Left lung (tissue), 10 donors: ENCODE data around the gene BEND5. TPM values are rescaled to one million over a fixed set of nuclear protein-coding genes. Genes with fewer than 3 reads are reported as not detected.

ENCODE experiments used
- ATAC-seq: fragments of 200-7000 bp; cut with Tn5 transposase; one replicate; pipeline ENCODE4 v1.9.1; 2020; ENCODE audit warnings: moderate library complexity
- DNase-seq, 4 donors: peaks; one replicate each; pipeline ENCODE4 v3.0.0-alpha.2; 2013 to 2020
- H3K27ac ChIP-seq, 2 donors: fragments of 200-600 bp; sonication (generic) in 1 of 2; one replicate each; pipeline versions ENCODE4 v1.5.0 to v1.8.0; 2020 to 2021
- H3K27me3 ChIP-seq, 2 donors: fragments of 200-600 bp; sonication (generic) in 1 of 2; one replicate each; pipeline versions ENCODE4 v1.5.0 to v1.8.0; 2020 to 2021
- H3K36me3 ChIP-seq, 2 donors: fragments of 200-600 bp; sonication (generic) in 1 of 2; one replicate each; pipeline versions ENCODE4 v1.5.0 to v1.8.0; 2020 to 2021
- H3K4me1 ChIP-seq, 2 donors: fragments of 200-600 bp; one replicate each; pipeline ENCODE4 v1.8.0; 2021
- H3K4me3 ChIP-seq, 2 donors: fragments of 200-600 bp; sonication (generic) in 1 of 2; one replicate each; pipeline versions ENCODE4 v1.5.0 to v1.8.0; 2020 to 2021; ENCODE audit warnings: mild to moderate bottlenecking in 1 of 2
- H3K9me3 ChIP-seq, 2 donors: fragments of 200-600 bp; sonication (generic) in 1 of 2; one replicate each; pipeline versions ENCODE4 v1.5.0 to v1.8.0; 2020 to 2021
- intact Hi-C, 2 donors: fragments of 100-400 bp; cut with DNase I; formaldehyde crosslinking; loops; one replicate each; pipeline versions ENCODE4 v1.11.2 to v1.14.2; 2022
- polyA plus RNA-seq, 6 donors: library from polyadenylated mRNA; unstranded; fragments of 120-200 nt; gene quantifications; one replicate each; pipeline ENCODE4 v1.2.1, GENCODE V29; 2013; ENCODE audit not compliant: insufficient read length in 6 of 6
- total RNA-seq, 2 donors: library from RNA; stranded (reverse); fragmentation: NEBNext Ultra II Directional; extraction: Animal tissue kit (Norgen Biotek cat#: 25700); gene quantifications; one replicate each; pipeline ENCODE4 v1.2.1, GENCODE V29; 2021
- TF ChIP-seq, protein P1 (sequence below), 2 donors: fragments of 200-600 bp; sonication (generic) in 1 of 2; IDR thresholded peaks; one replicate each; pipeline versions ENCODE4 v1.5.0 to v1.8.0; 2021; ENCODE audit warnings: antibody characterized with exemption in 2 of 2
- donor health status: DM: no; HTN: yes; CAD: no.
- donor health status: DM: no; HTN: no; CAD: no.

BEND5 gene
- total and polyA plus RNA-seq, 8 donors: 2.2 to 41.2 (median 33.8) TPM

DNA sequence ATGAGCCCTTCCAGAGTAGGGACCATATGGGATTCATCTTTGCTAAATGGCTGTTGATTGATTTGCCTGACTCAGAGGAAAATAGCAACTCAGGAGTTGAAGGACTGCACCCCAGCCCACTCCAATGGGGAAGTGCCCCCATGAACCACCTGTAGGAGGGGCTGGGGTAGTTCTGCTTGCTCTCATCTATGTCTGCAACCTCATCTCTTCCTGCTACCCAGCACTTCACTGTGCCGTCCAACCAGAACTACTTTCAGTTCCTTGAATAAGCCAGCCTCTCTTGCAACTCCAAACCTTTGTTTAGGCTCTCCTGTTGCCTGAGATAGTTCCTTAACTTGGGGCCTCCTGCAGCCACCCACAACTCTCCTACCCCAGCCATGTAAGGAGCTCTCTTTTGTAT is 26.6 kb downstream of the BEND5 start:
- Histone ChIP-seq H3K4me3 (no peak overlapping the region), H3K27ac (no peak overlapping the region), H3K9me3 (no peaks in the 10 kb centered on the region), H3K4me1 (no peaks in the 10 kb centered on the region), H3K36me3 (no peaks in the 10 kb centered on the region), H3K27me3 (no peaks in the 10 kb centered on the region)
- DNase-seq (no peak), ATAC-seq (no peak)
- intact Hi-C loops: no loop called here
- TF ChIP-seq, protein P1, sequence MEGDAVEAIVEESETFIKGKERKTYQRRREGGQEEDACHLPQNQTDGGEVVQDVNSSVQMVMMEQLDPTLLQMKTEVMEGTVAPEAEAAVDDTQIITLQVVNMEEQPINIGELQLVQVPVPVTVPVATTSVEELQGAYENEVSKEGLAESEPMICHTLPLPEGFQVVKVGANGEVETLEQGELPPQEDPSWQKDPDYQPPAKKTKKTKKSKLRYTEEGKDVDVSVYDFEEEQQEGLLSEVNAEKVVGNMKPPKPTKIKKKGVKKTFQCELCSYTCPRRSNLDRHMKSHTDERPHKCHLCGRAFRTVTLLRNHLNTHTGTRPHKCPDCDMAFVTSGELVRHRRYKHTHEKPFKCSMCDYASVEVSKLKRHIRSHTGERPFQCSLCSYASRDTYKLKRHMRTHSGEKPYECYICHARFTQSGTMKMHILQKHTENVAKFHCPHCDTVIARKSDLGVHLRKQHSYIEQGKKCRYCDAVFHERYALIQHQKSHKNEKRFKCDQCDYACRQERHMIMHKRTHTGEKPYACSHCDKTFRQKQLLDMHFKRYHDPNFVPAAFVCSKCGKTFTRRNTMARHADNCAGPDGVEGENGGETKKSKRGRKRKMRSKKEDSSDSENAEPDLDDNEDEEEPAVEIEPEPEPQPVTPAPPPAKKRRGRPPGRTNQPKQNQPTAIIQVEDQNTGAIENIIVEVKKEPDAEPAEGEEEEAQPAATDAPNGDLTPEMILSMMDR (IDR thresholded peaks at IDR 0.05): no peak

DNA sequence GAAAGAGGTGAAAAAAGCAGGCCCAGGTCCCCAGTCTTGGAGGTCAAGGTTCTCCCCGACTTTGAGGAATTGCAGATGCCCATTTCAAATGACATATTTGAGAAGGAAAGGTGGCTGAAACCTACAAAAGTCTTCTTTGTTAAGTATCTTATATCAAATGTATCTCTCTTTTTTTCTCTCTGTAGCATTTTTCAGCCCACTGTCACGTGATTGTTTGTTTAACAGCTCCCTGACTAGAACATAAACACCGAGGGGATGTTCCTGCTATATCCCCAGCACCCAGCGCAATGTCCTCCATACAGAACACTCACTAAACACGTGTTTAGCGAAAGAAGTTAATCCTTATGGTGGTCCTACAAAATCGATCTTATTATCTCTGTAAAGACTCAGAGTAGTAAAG is 27.6 kb downstream of the BEND5 start:
- no peaks in the 10 kb centered on the region for H3K36me3 ChIP-seq
- DNase-seq: no peak
- no peak overlapping the region for H3K4me3 ChIP-seq
- no peak for ATAC-seq
- intact Hi-C loops: no loop called here
- H3K4me1 ChIP-seq: no peaks in the 10 kb centered on the region
- no peaks in the 10 kb centered on the region for H3K9me3 ChIP-seq
- TF ChIP-seq, protein P1 (IDR thresholded peaks at IDR 0.05): no peak
- no peak overlapping the region for H3K27ac ChIP-seq
- H3K27me3 ChIP-seq: no peaks in the 10 kb centered on the region

DNA sequence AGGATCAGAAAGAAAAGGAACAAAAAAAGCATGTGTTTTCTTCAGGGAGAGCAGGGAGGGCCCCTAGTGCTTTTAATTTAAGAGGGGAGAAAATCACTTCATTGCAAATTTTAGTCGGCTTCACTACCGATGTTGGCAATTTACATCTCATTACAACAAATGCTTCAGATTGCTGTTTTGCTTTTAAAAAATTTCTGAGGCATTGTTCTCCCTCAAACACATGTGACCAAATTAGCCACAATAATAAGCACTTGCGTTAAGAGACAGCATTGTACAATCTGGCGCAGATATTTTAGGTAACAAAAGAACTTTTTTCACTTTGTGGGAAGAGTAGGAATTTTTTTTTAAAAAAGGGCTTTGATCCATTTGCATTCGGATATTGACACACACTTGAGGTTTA is 29.8 kb downstream of the BEND5 start:
- intact Hi-C loops: no loop called here
- TF ChIP-seq, protein P1 (IDR thresholded peaks at IDR 0.05): no peak
- ATAC-seq: no peak

DNA sequence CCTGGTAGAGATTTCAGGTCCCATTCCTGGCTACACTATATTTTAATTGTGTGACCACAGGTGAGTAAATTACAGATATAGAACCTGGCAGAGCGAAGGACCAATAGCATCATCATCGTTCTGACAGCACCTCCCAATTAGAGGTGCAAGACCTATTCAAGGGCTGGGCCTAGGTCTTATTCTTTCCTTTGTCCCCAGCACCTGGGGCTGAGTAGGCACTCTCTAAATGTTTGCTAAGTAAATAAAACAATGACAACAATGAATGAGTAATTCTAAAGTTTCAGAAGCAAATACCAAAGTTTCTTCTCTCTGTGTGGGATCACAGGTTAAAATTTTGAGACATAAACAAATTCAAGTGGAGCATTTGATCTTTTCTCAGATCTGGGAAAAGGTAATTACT is 32.7 kb downstream of the BEND5 start:
- no peaks in the 10 kb centered on the region for H3K9me3 ChIP-seq
- no peaks in the 10 kb centered on the region for H3K27me3 ChIP-seq
- H3K4me3 ChIP-seq: no peak overlapping the region
- peak; percentile 54 for ATAC-seq
- TF ChIP-seq, protein P1 (IDR thresholded peaks at IDR 0.05): no peak
- no peak overlapping the region for H3K27ac ChIP-seq
- no peaks in the 10 kb centered on the region for H3K36me3 ChIP-seq
- no peaks in the 10 kb centered on the region for H3K4me1 ChIP-seq
- intact Hi-C loops: no loop called here
- DNase-seq: no peak

More for the DNA sequence above, 29.8 kb downstream of the BEND5 start:
- Histone ChIP-seq H3K4me3 (no peak overlapping the region), H3K27me3 (no peaks in the 10 kb centered on the region), H3K27ac (no peak overlapping the region), H3K36me3 (no peaks in the 10 kb centered on the region), H3K9me3 (no peaks in the 10 kb centered on the region), H3K4me1 (no peaks in the 10 kb centered on the region)
- DNase-seq: no peak

DNA sequence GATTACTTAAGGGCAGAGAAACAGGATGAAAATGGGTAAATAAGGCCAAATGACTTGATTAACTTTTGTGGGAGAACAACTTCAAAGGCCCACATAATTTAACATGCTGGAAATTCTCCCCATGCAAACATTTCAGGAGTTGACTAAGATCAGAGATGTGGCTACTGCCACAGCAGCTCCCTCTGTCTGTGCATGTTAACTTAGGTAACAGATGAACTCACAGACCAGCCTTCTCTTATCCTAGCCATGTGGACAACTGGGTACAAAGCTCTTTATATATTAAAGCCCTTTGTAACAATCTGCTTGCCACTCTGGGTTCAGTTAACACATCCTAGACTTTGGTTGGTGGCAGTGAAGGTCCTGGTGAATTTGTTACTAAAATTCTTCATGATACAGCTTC is 33.2 kb downstream of the BEND5 start:
- Histone ChIP-seq H3K27ac (no peak overlapping the region), H3K9me3 (no peaks in the 10 kb centered on the region), H3K4me3 (no peak overlapping the region), H3K36me3 (no peaks in the 10 kb centered on the region), H3K27me3 (no peaks in the 10 kb centered on the region), H3K4me1 (no peaks in the 10 kb centered on the region)
- intact Hi-C loops: no loop called here
- ATAC-seq (no peak), DNase-seq (no peak)
- TF ChIP-seq, protein P1 (IDR thresholded peaks at IDR 0.05): no peak
